ENCODE measurements around the gene ZNF302. TPM values are rescaled to one million over a fixed set of nuclear protein-coding genes. Genes with fewer than 3 reads are reported as not detected.

Gene ZNF302
- total RNA-seq, 4 donors from 2014 or later: 27.0 to 47.3 (median 36.4) TPM

GRCh38 chr19:34645551-34645950 lies 31.9 kb upstream of the ZNF302 start:
- 52 to 59% methylated on average over 4 to 5 of the region's 5 CpGs for WGBS, 2 donors
- TF ChIP-seq POLR2A (IDR thresholded peaks at IDR 0.05): no peak
- no peak for TF ChIP-seq CTCF (IDR thresholded peaks at IDR 0.05)
- no peak for TF ChIP-seq EP300 (IDR thresholded peaks at IDR 0.05)
- H3K27ac ChIP-seq: no peak overlapping the region
- DNase-seq (ENCODE audit: low spot score in 2 of 2): no peak
- H3K4me3 ChIP-seq: no peak overlapping the region
- no peaks in the 10 kb centered on the region for H3K27me3 ChIP-seq
- no peaks in the 10 kb centered on the region for H3K36me3 ChIP-seq
- H3K9me3 ChIP-seq: no peaks in the 10 kb centered on the region
- no peaks in the 10 kb centered on the region for H3K4me1 ChIP-seq

- no peaks in the 10 kb centered on the region for H3K4me1 ChIP-seq
- no peak overlapping the region for H3K4me3 ChIP-seq
- DNase-seq (ENCODE audit: low spot score in 2 of 2): no peak
- TF ChIP-seq CTCF (IDR thresholded peaks at IDR 0.05): no peak
- peaks cover 2 to 20% (median 8%) of the 10 kb centered on the region in 4 donors for H3K9me3 ChIP-seq
- 85% methylated on average over 9 of the region's 9 CpGs for WGBS, 2 donors
- no peak overlapping the region for H3K27ac ChIP-seq
- no peaks in the 10 kb centered on the region for H3K36me3 ChIP-seq
- H3K27me3 ChIP-seq: no peaks in the 10 kb centered on the region
These were observed 27.5 kb upstream of the ZNF302 start for GRCh38 chr19:34649886-34650543.

GRCh38 chr19:34651747-34652146 lies 25.7 kb upstream of the ZNF302 start:
- Histone ChIP-seq H3K27ac (no peak overlapping the region), H3K4me1 (no peaks in the 10 kb centered on the region), H3K27me3 (no peaks in the 10 kb centered on the region), H3K4me3 (no peak overlapping the region), H3K36me3 (no peaks in the 10 kb centered on the region), H3K9me3 (peaks cover 2 to 25% (median 8%) of the 10 kb centered on the region in 4 donors)
- no peak for DNase-seq (ENCODE audit: low spot score in 2 of 2)
- WGBS, 2 donors: 65 to 70% methylated on average over 2 of the region's 2 CpGs
- no peak for TF ChIP-seq EP300 (IDR thresholded peaks at IDR 0.05)
- no peak for TF ChIP-seq CTCF (IDR thresholded peaks at IDR 0.05)
- no peak for TF ChIP-seq POLR2A (IDR thresholded peaks at IDR 0.05)

GRCh38 chr19:34654796-34655195 lies 22.7 kb upstream of the ZNF302 start:
- H3K27me3 ChIP-seq: no peaks in the 10 kb centered on the region
- H3K4me1 ChIP-seq: no peaks in the 10 kb centered on the region
- H3K36me3 ChIP-seq: no peaks in the 10 kb centered on the region
- DNase-seq (ENCODE audit: low spot score in 2 of 2): no peak
- TF ChIP-seq EP300 (IDR thresholded peaks at IDR 0.05) (no peak), CTCF (IDR thresholded peaks at IDR 0.05) (no peak), POLR2A (IDR thresholded peaks at IDR 0.05) (no peak)
- no peak overlapping the region for H3K4me3 ChIP-seq
- no peak overlapping the region for H3K27ac ChIP-seq
- peaks cover 2 to 25% (median 8%) of the 10 kb centered on the region in 4 donors for H3K9me3 ChIP-seq
- WGBS, 2 donors: 35 to 39% methylated on average over 2 of the region's 2 CpGs

- Histone ChIP-seq H3K36me3 (no peaks in the 10 kb centered on the region), H3K4me1 (no peaks in the 10 kb centered on the region), H3K4me3 (no peak overlapping the region), H3K27ac (no peak overlapping the region), H3K9me3 (peaks cover 2 to 25% (median 8%) of the 10 kb centered on the region in 4 donors), H3K27me3 (no peaks in the 10 kb centered on the region)
- no peak for DNase-seq (ENCODE audit: low spot score in 2 of 2)
- WGBS, 2 donors: 58 to 77% methylated on average over 2 of the region's 2 CpGs
- TF ChIP-seq POLR2A (IDR thresholded peaks at IDR 0.05): no peak
- no peak for TF ChIP-seq EP300 (IDR thresholded peaks at IDR 0.05)
- TF ChIP-seq CTCF (IDR thresholded peaks at IDR 0.05): no peak
These were observed 21.8 kb upstream of the ZNF302 start for GRCh38 chr19:34655651-34656050.

All from tibial nerve (tissue), 4 donors.